GM19372 (cell line): ENCODE measurements around the gene MIPEP.
A peak's percentile ranks its signal among the peaks of the same experiment; 100 is the strongest.
"Not testable (repeated sequence)": the region's sequence is repeated elsewhere in the genome, so short reads cannot be mapped to it uniquely, and the experiment has no call there.

Experiments used
- ATAC-seq: cut with Tn5 transposase; IDR thresholded peaks from one replicate; pipeline ENCODE4 v1.9.1; 2021; ENCODE audit warnings: mild to moderate bottlenecking, low read depth, moderate library complexity; ENCODE audit not compliant: unreplicated experiment

MIPEP gene

DNA sequence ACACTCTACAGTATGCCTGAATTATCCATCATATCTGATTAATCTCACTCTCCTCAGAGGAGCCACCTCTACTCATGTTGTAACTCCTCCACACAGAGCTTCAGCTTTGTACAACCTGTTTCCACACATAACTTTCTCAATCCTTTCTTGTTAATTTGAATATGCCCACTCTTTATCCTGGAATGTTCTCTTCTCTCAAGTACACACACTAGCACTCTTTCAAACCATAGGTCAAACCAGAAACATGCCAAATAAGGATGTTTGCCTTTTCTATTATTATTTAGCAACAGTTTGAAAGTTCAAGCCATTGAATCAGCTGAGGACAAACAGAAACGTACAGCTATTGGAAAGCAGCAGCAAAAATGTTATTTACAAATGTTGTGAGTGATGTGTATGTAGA is 110.3 kb downstream of the MIPEP start:
- ATAC-seq = no peak

- no peak for ATAC-seq
These were observed 111.1 kb downstream of the MIPEP start for GRCh38 chr13:23778002-23778652.

GRCh38 chr13:23777575-23777870 is 111.7 kb downstream of the MIPEP start:
- ATAC-seq = peak; percentile 6

GRCh38 chr13:23776698-23777574 is 112.3 kb downstream of the MIPEP start:
- ATAC-seq = peak; percentile 91

DNA sequence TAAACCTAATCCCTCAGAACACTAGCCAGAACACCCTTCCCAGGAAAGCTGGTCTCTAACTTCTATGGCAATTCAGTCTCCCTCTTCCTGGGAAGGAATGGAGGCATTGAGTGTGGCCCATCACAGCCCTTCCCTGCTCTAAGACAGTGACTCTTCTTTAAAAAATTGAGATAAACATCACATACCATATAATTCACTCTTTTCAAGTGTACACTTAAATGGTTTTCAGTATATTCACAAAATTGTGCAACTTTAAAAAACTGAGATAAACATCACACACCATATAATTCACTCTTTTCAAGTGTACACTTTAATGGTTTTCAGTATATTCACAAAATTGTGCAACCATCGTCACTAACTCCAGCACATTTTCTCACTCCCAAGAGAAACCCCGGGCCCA is 116.5 kb downstream of the MIPEP start:
- ATAC-seq = no peak

- ATAC-seq = no peak
These were observed 117.2 kb downstream of the MIPEP start for GRCh38 chr13:23771956-23772355.

DNA sequence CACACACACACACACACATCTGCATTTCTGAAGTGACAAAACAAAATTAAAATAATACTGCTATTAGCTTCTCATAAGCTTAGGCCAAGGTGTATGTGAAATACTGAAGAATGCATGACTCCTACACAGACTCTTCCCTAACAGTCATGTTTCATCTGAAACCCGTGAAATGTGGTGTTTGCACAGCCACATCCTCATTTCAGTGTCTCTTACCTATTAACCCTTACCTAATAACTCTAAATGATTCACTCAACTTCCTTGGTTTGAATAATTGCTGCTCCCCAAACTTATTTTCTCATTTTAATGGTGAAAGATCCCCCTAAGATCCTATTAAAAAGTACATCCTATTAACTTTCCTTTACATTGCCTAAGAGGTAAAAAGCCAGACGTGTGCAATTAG is 117.6 kb downstream of the MIPEP start:
- peak; percentile 91 for ATAC-seq

- no peak for ATAC-seq
These were observed 118.2 kb downstream of the MIPEP start for GRCh38 chr13:23770973-23771372.

- ATAC-seq = no peak
These were observed 118.8 kb downstream of the MIPEP start for GRCh38 chr13:23770428-23770827.

GRCh38 chr13:23769401-23769800 is 119.8 kb downstream of the MIPEP start:
- no peak for ATAC-seq

GRCh38 chr13:23767838-23768237 is 121.4 kb downstream of the MIPEP start:
- ATAC-seq = no peak

- no peak for ATAC-seq
These were observed 122.3 kb downstream of the MIPEP start for GRCh38 chr13:23766939-23767338.

GRCh38 chr13:23766283-23766682 is 122.9 kb downstream of the MIPEP start:
- ATAC-seq = no peak

DNA sequence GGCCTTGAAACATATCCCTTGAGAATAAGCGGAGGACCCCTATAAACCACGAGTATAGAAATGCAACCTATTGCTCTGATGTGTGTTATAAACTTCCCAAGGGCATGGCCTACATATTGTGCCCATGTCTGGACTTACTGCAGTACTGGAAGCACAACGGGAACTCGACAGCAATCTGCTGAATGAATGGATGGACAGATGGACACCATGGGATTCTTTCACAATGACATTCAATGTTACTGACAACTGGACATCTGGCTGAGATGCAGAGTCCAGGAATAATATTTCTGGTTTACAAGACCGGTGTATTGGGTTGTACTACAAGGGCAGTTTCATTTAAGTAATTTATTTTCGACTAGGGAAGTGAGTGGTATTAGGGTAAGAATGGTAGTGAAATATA is 123.7 kb downstream of the MIPEP start:
- ATAC-seq = no peak

- no peak for ATAC-seq
These were observed 125.9 kb downstream of the MIPEP start for GRCh38 chr13:23763318-23763717.

DNA sequence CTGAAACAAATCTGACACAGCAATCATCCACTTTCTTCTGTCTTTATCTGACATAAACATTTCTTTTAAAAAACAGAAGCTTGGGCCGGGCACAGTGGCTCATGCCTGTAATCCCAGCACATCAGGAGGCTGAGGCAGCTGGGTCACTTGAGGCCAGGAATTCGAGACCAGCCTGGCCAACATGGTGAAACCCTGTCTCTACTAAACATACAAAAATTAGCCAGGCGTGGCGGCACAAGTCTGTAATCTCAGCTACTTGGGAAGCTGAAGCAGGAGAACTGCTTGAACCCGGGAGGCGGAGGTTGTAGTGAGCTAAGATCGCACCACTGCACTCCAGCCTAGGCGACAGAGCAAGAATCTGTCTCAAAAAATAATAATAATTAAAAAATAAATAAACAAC is 127.4 kb downstream of the MIPEP start:
- not testable (repeated sequence) for ATAC-seq

GRCh38 chr13:23760000-23760399 is 129.2 kb downstream of the MIPEP start:
- no peak for ATAC-seq

- ATAC-seq = no peak
These were observed 130.2 kb downstream of the MIPEP start for GRCh38 chr13:23758798-23759527.

GRCh38 chr13:23754997-23755396 is 134.2 kb downstream of the MIPEP start:
- ATAC-seq = no peak

DNA sequence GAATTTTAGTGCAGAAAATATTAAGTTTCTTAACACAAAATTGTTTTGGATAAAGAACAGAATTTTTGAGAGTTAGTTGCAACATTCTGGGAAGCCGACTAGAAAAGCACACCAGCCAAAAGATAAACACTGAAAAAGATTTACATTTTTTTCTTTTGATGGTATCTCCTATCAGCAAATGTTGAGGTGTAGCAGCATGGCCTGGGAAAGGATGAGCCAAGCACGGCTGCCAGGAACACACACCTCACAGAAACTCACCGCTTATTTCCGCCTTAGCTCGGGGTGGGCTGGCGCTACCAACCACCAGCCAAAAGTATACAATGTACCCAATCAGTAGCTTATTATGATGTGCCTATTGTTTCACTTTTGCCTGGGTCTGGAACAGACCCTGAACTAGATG is 134.7 kb downstream of the MIPEP start:
- no peak for ATAC-seq

DNA sequence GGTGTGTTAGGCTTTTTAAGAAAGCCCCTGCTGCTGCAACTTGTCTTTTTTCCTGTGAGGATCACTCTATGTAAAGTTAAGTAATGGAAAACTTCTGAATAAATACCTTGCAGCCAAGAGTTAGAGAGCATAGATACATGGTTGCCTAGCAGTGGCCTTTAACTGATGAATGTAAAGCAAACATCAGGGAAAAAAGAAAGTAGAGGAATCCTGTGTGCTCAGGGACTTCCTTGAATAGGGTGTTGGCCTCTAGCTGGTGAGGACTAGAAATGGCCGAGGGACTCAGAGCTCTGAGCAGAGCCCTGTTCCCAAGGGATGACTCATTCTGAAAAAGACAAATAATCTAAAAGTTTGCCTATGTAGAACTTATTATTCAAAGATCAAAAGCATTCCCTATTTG is 135.7 kb downstream of the MIPEP start:
- no peak for ATAC-seq
